Activated CD4-positive, alpha-beta T cell treated with anti-CD3 and anti-CD28 coated beads, Interleukin-2, amount 10 ng/mL, durations not matched to agents 7 days and 5 days (primary cell): ENCODE results near the gene STPG1. TPM values are rescaled to one million over a fixed set of nuclear protein-coding genes. Genes with fewer than 3 reads are reported as not detected.

Experiments
- CTCF ChIA-PET: fragments of 350-600 bp; sonication (Branson Sonifier 250); formaldehyde crosslinking; loops from one replicate; lab custom pipeline; 2021; ENCODE audit warnings: antibody characterized with exemption; lab: Charles Lee
- POLR2A ChIA-PET: fragments of 350-600 bp; sonication (Branson Sonifier 250); formaldehyde crosslinking; loops from one replicate; lab custom pipeline; 2021; ENCODE audit warnings: antibody characterized with exemption; lab: Charles Lee
- DNase-seq: peaks from one replicate; pipeline ENCODE4 v3.0.0-alpha.2; 2020
- H3K27ac Mint-ChIP-seq: one replicate; pipeline ENCODE4 v1.8.0; 2021; ENCODE audit warnings: mild to moderate bottlenecking, moderate library complexity, mixed read lengths
- H3K27me3 Mint-ChIP-seq: one replicate; pipeline ENCODE4 v1.8.0; 2021; ENCODE audit warnings: mixed read lengths
- H3K36me3 Mint-ChIP-seq: one replicate; pipeline ENCODE4 v1.8.0; 2021; ENCODE audit warnings: low read depth, mixed read lengths
- H3K4me1 Mint-ChIP-seq: one replicate; pipeline ENCODE4 v1.8.0; 2021; ENCODE audit warnings: mixed read lengths
- H3K4me3 Mint-ChIP-seq: one replicate; pipeline ENCODE4 v1.8.0; 2021; ENCODE audit warnings: mild to moderate bottlenecking, moderate library complexity, mixed read lengths
- H3K9me3 Mint-ChIP-seq: one replicate; pipeline ENCODE4 v1.8.0; 2021; ENCODE audit warnings: mixed read lengths
- total RNA-seq, 2 experiments: library from RNA; stranded (reverse); gene quantifications; one replicate each; pipeline ENCODE4 v1.2.3, GENCODE V29; 2021

STPG1 gene
- total RNA-seq, 2 experiments from 2014 or later: 10.0 to 11.0 TPM

GRCh38 chr1:24316645-24317044 lies 96.9 kb downstream of the STPG1 start:
- ChIA-PET CTCF (interaction anchor here (0.9 kb wide), 1 partner anchor 118 kb away, joined by 4 read pairs; no protein-coding TSS in a partner anchor), POLR2A (no interaction called here)
- H3K36me3 Mint-ChIP-seq: no peaks in the 10 kb centered on the region
- H3K27ac Mint-ChIP-seq: no peak overlapping the region
- H3K4me1 Mint-ChIP-seq: peaks cover 29% of the 10 kb centered on the region
- DNase-seq: no peak
- no peaks in the 10 kb centered on the region for H3K9me3 Mint-ChIP-seq
- peaks cover 70% of the 10 kb centered on the region for H3K27me3 Mint-ChIP-seq
- H3K4me3 Mint-ChIP-seq: no peak overlapping the region

- Mint-ChIP-seq H3K36me3 (no peaks in the 10 kb centered on the region), H3K9me3 (no peaks in the 10 kb centered on the region), H3K4me1 (peaks cover 17% of the 10 kb centered on the region), H3K27me3 (peaks cover 59% of the 10 kb centered on the region), H3K27ac (no peak overlapping the region), H3K4me3 (no peak overlapping the region)
- no peak for DNase-seq
- ChIA-PET POLR2A (no interaction called here), CTCF (interaction anchor here (0.9 kb wide), 1 partner anchor 55 kb away, joined by 3 read pairs; no protein-coding TSS in a partner anchor)
These were observed 98.2 kb downstream of the STPG1 start for GRCh38 chr1:24315391-24315790.

- Mint-ChIP-seq H3K4me1 (no peaks in the 10 kb centered on the region), H3K27me3 (peaks cover 44% of the 10 kb centered on the region), H3K36me3 (no peaks in the 10 kb centered on the region), H3K9me3 (no peaks in the 10 kb centered on the region), H3K27ac (no peak overlapping the region), H3K4me3 (no peak overlapping the region)
- DNase-seq: no peak
- ChIA-PET CTCF (interaction anchor here (1.5 kb wide), 1 partner anchor 10 kb away, joined by 4 read pairs; no protein-coding TSS in a partner anchor), POLR2A (no interaction called here)
These were observed 101.8 kb downstream of the STPG1 start for GRCh38 chr1:24311741-24312140.

- H3K4me3 Mint-ChIP-seq: no peak overlapping the region
- no peak overlapping the region for H3K27ac Mint-ChIP-seq
- peaks cover 44% of the 10 kb centered on the region for H3K27me3 Mint-ChIP-seq
- no peaks in the 10 kb centered on the region for H3K36me3 Mint-ChIP-seq
- no peak for DNase-seq
- CTCF ChIA-PET: interaction anchor here (1.6 kb wide), 1 partner anchor 10 kb away, joined by 7 read pairs; no protein-coding TSS in a partner anchor
- H3K9me3 Mint-ChIP-seq: no peaks in the 10 kb centered on the region
- H3K4me1 Mint-ChIP-seq: no peaks in the 10 kb centered on the region
- POLR2A ChIA-PET: no interaction called here
These were observed 102.3 kb downstream of the STPG1 start for GRCh38 chr1:24311234-24311633.

- Mint-ChIP-seq H3K27ac (no peak overlapping the region), H3K4me1 (no peaks in the 10 kb centered on the region)
- DNase-seq: no peak
These were observed 103.7 kb downstream of the STPG1 start for GRCh38 chr1:24309762-24310485.

GRCh38 chr1:24308365-24309015 lies 105.1 kb downstream of the STPG1 start:
- Mint-ChIP-seq H3K27ac (no peak overlapping the region), H3K9me3 (no peaks in the 10 kb centered on the region), H3K4me3 (no peak overlapping the region), H3K36me3 (no peaks in the 10 kb centered on the region), H3K27me3 (peaks cover 50% of the 10 kb centered on the region), H3K4me1 (no peaks in the 10 kb centered on the region)
- POLR2A ChIA-PET: no interaction called here
- CTCF ChIA-PET: interaction anchor here (0.6 kb wide), 1 partner anchor 16 kb away, joined by 4 read pairs; no protein-coding TSS in a partner anchor
- no peak for DNase-seq

More at GRCh38 chr1:24309762-24310485, 103.7 kb downstream of the STPG1 start:
- CTCF ChIA-PET: interaction anchor here (1.6 kb wide), 1 partner anchor 11 kb away, joined by 7 read pairs; no protein-coding TSS in a partner anchor
- Mint-ChIP-seq H3K4me3 (no peak overlapping the region), H3K36me3 (no peaks in the 10 kb centered on the region), H3K27me3 (peaks cover 42% of the 10 kb centered on the region), H3K9me3 (no peaks in the 10 kb centered on the region)
- POLR2A ChIA-PET: no interaction called here

Other genes with a start within 250 kb of the STPG1 start
- 1 to 10 TPM; 3.2 to 3.4 TPM for gene IFNLR1, start 226.5 kb downstream of the STPG1 start, total RNA-seq
- not detected for gene GRHL3, start 94.4 kb downstream of the STPG1 start, total RNA-seq
- gene NIPAL3, start 2.0 kb upstream of the STPG1 start, total RNA-seq: 10 to 100 TPM; 72.8 to 78.1 TPM
- gene RCAN3, start 89.1 kb upstream of the STPG1 start, total RNA-seq: 100 to 1,000 TPM in 1 of 2 experiments, 10 to 100 TPM in 1; 96.8 to 100 TPM
- not detected for gene NCMAP, start 142.3 kb upstream of the STPG1 start, total RNA-seq
- 100 to 1,000 TPM; 183 to 191 TPM for gene SRRM1, start 229.5 kb upstream of the STPG1 start, total RNA-seq